GM12891 (cell line): ENCODE measurements around the gene PPM1H.
"Not testable (repeated sequence)": the region's sequence is repeated elsewhere in the genome, so short reads cannot be mapped to it uniquely, and the experiment has no call there.

ENCODE experiments used
- PAX5 ChIP-seq: IDR thresholded peaks from 2 replicates; pipeline ENCODE4 v1.6.1; 2011; ENCODE audit warnings: low read length, moderate library complexity, mild to moderate bottlenecking; ENCODE audit not compliant: insufficient read depth, severe bottlenecking
- POLR2A ChIP-seq: IDR thresholded peaks from 2 replicates; pipeline ENCODE4 v1.6.1; 2011; ENCODE audit warnings: low read depth, low read length, control low read depth
- POLR2AphosphoS5 ChIP-seq: IDR thresholded peaks from 2 replicates; pipeline ENCODE4 v1.6.1; 2011; ENCODE audit warnings: low read depth, low read length, control low read depth
- SPI1 ChIP-seq: IDR thresholded peaks from 2 replicates; pipeline ENCODE4 v1.6.1; 2011; ENCODE audit warnings: low read depth, low read length, control low read depth
- TAF1 ChIP-seq: IDR thresholded peaks from 2 replicates; pipeline ENCODE4 v1.6.1; 2011; ENCODE audit warnings: low read depth, low read length, control low read depth

DNA sequence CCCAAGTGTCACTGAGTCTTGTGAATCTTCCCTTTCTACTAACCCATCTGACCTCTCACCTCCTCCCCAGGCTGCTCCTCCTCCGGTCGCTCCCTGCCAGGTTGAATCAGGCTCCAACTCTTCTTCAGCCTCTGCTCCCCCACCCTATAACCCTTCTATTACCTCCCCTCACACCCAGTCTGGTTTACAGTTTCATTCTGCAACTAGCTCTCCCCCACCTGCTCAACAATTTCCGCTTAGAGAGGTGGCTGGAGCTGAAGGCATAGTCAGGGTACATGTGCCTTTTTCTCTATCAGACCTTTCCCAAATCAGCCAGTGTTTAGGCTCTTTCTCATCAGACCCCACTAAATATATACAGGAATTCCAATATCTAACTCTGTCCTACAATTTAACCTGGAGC lies 174.6 kb downstream of the PPM1H start:
- TF ChIP-seq PAX5, POLR2AphosphoS5, SPI1, POLR2A, TAF1: not testable (repeated sequence)
